Measurements from ENCODE around the gene WDR89. TPM values are rescaled to one million over a fixed set of nuclear protein-coding genes. Genes with fewer than 3 reads are reported as not detected.

WDR89 gene
- 13.4 and 13.5 TPM in 2 replicates for polyA plus RNA-seq (2013)

- H2BK5ac ChIP-seq (ENCODE audit: low read depth, low read length, poor library complexity) = peak within 1 kb of the TSS; percentile 83
- peak within 1 kb of the TSS; percentile 69 for H3K18ac ChIP-seq (ENCODE audit: low read length)
- DNase-seq = peak; percentile 100
- peaks cover 6% of the 10 kb centered on the region for H3K79me2 ChIP-seq (ENCODE audit: control insufficient read depth, insufficient read depth, low read length, poor library complexity)
- H3K4me1 ChIP-seq (ENCODE audit: control insufficient read depth in 1 of 2, insufficient read depth in 2 of 2, low read length in 2 of 2) = peaks cover 0 to 3% of the 10 kb centered on the region in 2 experiments
- H3K4me2 ChIP-seq (ENCODE audit: low read length) = peak within 1 kb of the TSS; percentile 97
- peak within 1 kb of the TSS; percentile 86 for H3K9ac ChIP-seq (ENCODE audit: low read length)
- peaks cover 0 to 4% of the 10 kb centered on the region in 2 experiments for H3K36me3 ChIP-seq (ENCODE audit: control insufficient read depth in 1 of 2, insufficient read depth in 2 of 2, low read length in 2 of 2)
- WGBS (ENCODE audit: extremely low coverage, insufficient coverage, insufficient read length) = no CpG with 5 or more reads among the region's 60 CpGs
- H3K27me3 ChIP-seq (ENCODE audit: insufficient read depth, low read length) = no peaks in the 10 kb centered on the region
- H3K4me3 ChIP-seq (ENCODE audit: low read depth, low read length) = peak within 1 kb of the TSS; percentile 86
- peak within 1 kb of the TSS; percentile 98 for H3K27ac ChIP-seq (ENCODE audit: low read depth, low read length)
- H3K23ac ChIP-seq (ENCODE audit: low read length) = no peak within 1 kb of the TSS
- H4K8ac ChIP-seq (ENCODE audit: low read depth, low read length) = peak within 1 kb of the TSS; percentile 86
- H3K79me1 ChIP-seq (ENCODE audit: low read length) = peaks cover 12% of the 10 kb centered on the region
- H2AFZ ChIP-seq (ENCODE audit: insufficient read depth, low read length, poor library complexity) = peak within 1 kb of the TSS; percentile 77
- peak within 1 kb of the TSS; percentile 59 for H2BK120ac ChIP-seq (ENCODE audit: insufficient read depth, low read length, poor library complexity)
- H4K12ac ChIP-seq (ENCODE audit: low read depth, low read length) = peak within 1 kb of the TSS; percentile 89
- H4K91ac ChIP-seq (ENCODE audit: low read depth, low read length) = peak within 1 kb of the TSS; percentile 82
- peak within 1 kb of the TSS; percentile 75 for H3K4ac ChIP-seq (ENCODE audit: low read depth, low read length)
- no peaks in the 10 kb centered on the region for H3K9me3 ChIP-seq (ENCODE audit: insufficient read depth, low read depth, low read length)
- peak within 1 kb of the TSS; percentile 79 for H3K14ac ChIP-seq (ENCODE audit: low read length)
- H2AK5ac ChIP-seq (ENCODE audit: low read length) = no peak within 1 kb of the TSS
- H2BK12ac ChIP-seq (ENCODE audit: low read length) = peak within 1 kb of the TSS; percentile 51
These were observed at the start of gene WDR89 for GRCh38 chr14:63641473-63642228. Gene WDR89, minus strand, starts transcription at chr14:63641871. Its CDS starts 41,929 bp downstream, at chr14:63599942.

GRCh38 chr14:63689132-63689531 is 47.5 kb upstream of the WDR89 start:
- Histone ChIP-seq H3K4ac (ENCODE audit: low read depth, low read length) (no peak overlapping the region), H4K8ac (ENCODE audit: low read depth, low read length) (no peak overlapping the region)
- no CpG with 5 or more reads among the region's 3 CpGs for WGBS (ENCODE audit: extremely low coverage, insufficient coverage, insufficient read length)

GRCh38 chr14:63686926-63687325 is 45.3 kb upstream of the WDR89 start:
- no peak overlapping the region for H4K91ac ChIP-seq (ENCODE audit: low read depth, low read length)

More at GRCh38 chr14:63689132-63689531, 47.5 kb upstream of the WDR89 start:
- H3K23ac ChIP-seq (ENCODE audit: low read length) = no peak overlapping the region
- H3K36me3 ChIP-seq (ENCODE audit: control insufficient read depth in 1 of 2, insufficient read depth in 2 of 2, low read length in 2 of 2) = peaks cover 0 to 4% of the 10 kb centered on the region in 2 experiments
- peak overlapping the region; percentile 34 for H3K27ac ChIP-seq (ENCODE audit: low read depth, low read length)
- H3K27me3 ChIP-seq (ENCODE audit: insufficient read depth, low read length) = no peaks in the 10 kb centered on the region
- no peaks in the 10 kb centered on the region for H3K79me2 ChIP-seq (ENCODE audit: control insufficient read depth, insufficient read depth, low read length, poor library complexity)
- H2AK5ac ChIP-seq (ENCODE audit: low read length) = no peak overlapping the region
- H4K91ac ChIP-seq (ENCODE audit: low read depth, low read length) = no peak overlapping the region
- no peak overlapping the region for H3K18ac ChIP-seq (ENCODE audit: low read length)
- no peaks in the 10 kb centered on the region for H3K9me3 ChIP-seq (ENCODE audit: insufficient read depth, low read depth, low read length)
- H3K4me1 ChIP-seq (ENCODE audit: control insufficient read depth in 1 of 2, insufficient read depth in 2 of 2, low read length in 2 of 2) = peaks cover 2 to 9% of the 10 kb centered on the region in 2 experiments
- H2AFZ ChIP-seq (ENCODE audit: insufficient read depth, low read length, poor library complexity) = no peak overlapping the region
- no peak overlapping the region for H3K4me2 ChIP-seq (ENCODE audit: low read length)
- H2BK12ac ChIP-seq (ENCODE audit: low read length) = no peak overlapping the region
- no peak overlapping the region for H2BK5ac ChIP-seq (ENCODE audit: low read depth, low read length, poor library complexity)
- no peak overlapping the region for H3K4me3 ChIP-seq (ENCODE audit: low read depth, low read length)
- no peaks in the 10 kb centered on the region for H3K79me1 ChIP-seq (ENCODE audit: low read length)
- no peak overlapping the region for H3K9ac ChIP-seq (ENCODE audit: low read length)
- H4K12ac ChIP-seq (ENCODE audit: low read depth, low read length) = no peak overlapping the region
- DNase-seq = peak; percentile 93 to 98
- H3K14ac ChIP-seq (ENCODE audit: low read length) = no peak overlapping the region
- H2BK120ac ChIP-seq (ENCODE audit: insufficient read depth, low read length, poor library complexity) = no peak overlapping the region

GRCh38 chr14:63685401-63685800 is 43.7 kb upstream of the WDR89 start:
- no peak overlapping the region for H2AFZ ChIP-seq (ENCODE audit: insufficient read depth, low read length, poor library complexity)
- no peak overlapping the region for H3K23ac ChIP-seq (ENCODE audit: low read length)
- no peak overlapping the region for H3K4me3 ChIP-seq (ENCODE audit: low read depth, low read length)
- no peak overlapping the region for H2BK120ac ChIP-seq (ENCODE audit: insufficient read depth, low read length, poor library complexity)
- H3K9me3 ChIP-seq (ENCODE audit: insufficient read depth, low read depth, low read length) = no peaks in the 10 kb centered on the region
- no peaks in the 10 kb centered on the region for H3K27me3 ChIP-seq (ENCODE audit: insufficient read depth, low read length)
- no peak overlapping the region for H3K14ac ChIP-seq (ENCODE audit: low read length)
- H4K8ac ChIP-seq (ENCODE audit: low read depth, low read length) = no peak overlapping the region
- no peak overlapping the region for H2BK5ac ChIP-seq (ENCODE audit: low read depth, low read length, poor library complexity)
- no peak overlapping the region for H3K18ac ChIP-seq (ENCODE audit: low read length)
- peaks cover 3% of the 10 kb centered on the region for H3K79me1 ChIP-seq (ENCODE audit: low read length)
- H4K12ac ChIP-seq (ENCODE audit: low read depth, low read length) = no peak overlapping the region
- no peak overlapping the region for H3K4ac ChIP-seq (ENCODE audit: low read depth, low read length)
- DNase-seq = no peak
- no peak overlapping the region for H2AK5ac ChIP-seq (ENCODE audit: low read length)
- no peak overlapping the region for H4K91ac ChIP-seq (ENCODE audit: low read depth, low read length)
- no peaks in the 10 kb centered on the region for H3K79me2 ChIP-seq (ENCODE audit: control insufficient read depth, insufficient read depth, low read length, poor library complexity)
- no peak overlapping the region for H3K9ac ChIP-seq (ENCODE audit: low read length)
- no peak overlapping the region for H2BK12ac ChIP-seq (ENCODE audit: low read length)
- H3K4me2 ChIP-seq (ENCODE audit: low read length) = no peak overlapping the region
- H3K27ac ChIP-seq (ENCODE audit: low read depth, low read length) = no peak overlapping the region
- H3K4me1 ChIP-seq (ENCODE audit: control insufficient read depth in 1 of 2, insufficient read depth in 2 of 2, low read length in 2 of 2) = peaks cover 5 to 10% of the 10 kb centered on the region in 2 experiments
- WGBS (ENCODE audit: extremely low coverage, insufficient coverage, insufficient read length) = no CpG with 5 or more reads among the region's 1 CpG
- H3K36me3 ChIP-seq (ENCODE audit: control insufficient read depth in 1 of 2, insufficient read depth in 2 of 2, low read length in 2 of 2) = peaks cover 0 to 3% of the 10 kb centered on the region in 2 experiments

More at GRCh38 chr14:63686926-63687325, 45.3 kb upstream of the WDR89 start:
- Histone ChIP-seq H3K9ac (ENCODE audit: low read length) (no peak overlapping the region), H3K79me2 (ENCODE audit: control insufficient read depth, insufficient read depth, low read length, poor library complexity) (no peaks in the 10 kb centered on the region), H3K9me3 (ENCODE audit: insufficient read depth, low read depth, low read length) (no peaks in the 10 kb centered on the region), H3K27me3 (ENCODE audit: insufficient read depth, low read length) (no peaks in the 10 kb centered on the region), H2AFZ (ENCODE audit: insufficient read depth, low read length, poor library complexity) (no peak overlapping the region), H4K8ac (ENCODE audit: low read depth, low read length) (no peak overlapping the region), H3K23ac (ENCODE audit: low read length) (no peak overlapping the region), H3K4me2 (ENCODE audit: low read length) (no peak overlapping the region), H2BK5ac (ENCODE audit: low read depth, low read length, poor library complexity) (no peak overlapping the region), H2AK5ac (ENCODE audit: low read length) (no peak overlapping the region), H2BK120ac (ENCODE audit: insufficient read depth, low read length, poor library complexity) (no peak overlapping the region), H4K12ac (ENCODE audit: low read depth, low read length) (no peak overlapping the region), H3K27ac (ENCODE audit: low read depth, low read length) (no peak overlapping the region), H3K18ac (ENCODE audit: low read length) (no peak overlapping the region), H3K4me3 (ENCODE audit: low read depth, low read length) (no peak overlapping the region), H2BK12ac (ENCODE audit: low read length) (no peak overlapping the region), H3K14ac (ENCODE audit: low read length) (no peak overlapping the region), H3K36me3 (ENCODE audit: control insufficient read depth in 1 of 2, insufficient read depth in 2 of 2, low read length in 2 of 2) (peaks cover 0 to 3% of the 10 kb centered on the region in 2 experiments), H3K4ac (ENCODE audit: low read depth, low read length) (no peak overlapping the region), H3K4me1 (ENCODE audit: control insufficient read depth in 1 of 2, insufficient read depth in 2 of 2, low read length in 2 of 2) (peaks cover 5 to 10% of the 10 kb centered on the region in 2 experiments), H3K79me1 (ENCODE audit: low read length) (peaks cover 3% of the 10 kb centered on the region)
- DNase-seq = peak; percentile 35 to 73

All from trophoblast cell (in vitro differentiated cells and primary cell).